H1 (cell line): ENCODE measurements around the gene NNMT. TPM values are rescaled to one million over a fixed set of nuclear protein-coding genes. Genes with fewer than 3 reads are reported as not detected.
A peak's percentile ranks its signal among the peaks of the same experiment; 100 is the strongest.

Experiments used
- CTCF ChIP-seq, 3 experiments: IDR thresholded peaks; 1 replicate in 2 of 3; 2 replicates in 1 of 3; pipeline versions ENCODE4 v1.5.1 to v1.6.1; 2011; ENCODE audit warnings: low read length in 3 of 3, mild to moderate bottlenecking in 3 of 3, inconsistent platforms in 2 of 3, low read depth in 1 of 3, moderate library complexity in 1 of 3; ENCODE audit not compliant: insufficient read depth in 1 of 3; ENCODE audit errors: control extremely low read depth in 1 of 3
- E2F6 ChIP-seq: IDR thresholded peaks from 2 replicates; pipeline ENCODE4 v1.6.1; 2012; ENCODE audit warnings: inconsistent platforms
- polyA plus RNA-seq, 7 experiments: library from polyadenylated mRNA; depleted of rRNA in 3 of 7; stranded (reverse) in 5 of 7; unstranded in 2 of 7; fragments of >200 nt in 5 of 7; fragments of 200-250 nt in 2 of 7; gene quantifications; 1 replicate in 5 of 7; 2 replicates in 1 of 7; 4 replicates in 1 of 7; pipeline versions ENCODE4 v1.2.1 to v1.2.3, GENCODE V29; 2011 to 2013; ENCODE audit warnings: missing spikeins in 2 of 7, mixed read lengths in 2 of 7
- total RNA-seq: library from RNA; stranded (reverse); fragmentation: NEBNext Ultra II Directional; extraction: Animal tissue kit (Norgen Biotek cat#: 25700); gene quantifications from 2 replicates; pipeline ENCODE4 v1.2.1, GENCODE V29; 2021

Gene NNMT
- total and polyA plus RNA-seq, 2 of the 8 experiments (the other 6 are each of a cell fraction or from before 2014, with no cell fraction given): not detected

DNA sequence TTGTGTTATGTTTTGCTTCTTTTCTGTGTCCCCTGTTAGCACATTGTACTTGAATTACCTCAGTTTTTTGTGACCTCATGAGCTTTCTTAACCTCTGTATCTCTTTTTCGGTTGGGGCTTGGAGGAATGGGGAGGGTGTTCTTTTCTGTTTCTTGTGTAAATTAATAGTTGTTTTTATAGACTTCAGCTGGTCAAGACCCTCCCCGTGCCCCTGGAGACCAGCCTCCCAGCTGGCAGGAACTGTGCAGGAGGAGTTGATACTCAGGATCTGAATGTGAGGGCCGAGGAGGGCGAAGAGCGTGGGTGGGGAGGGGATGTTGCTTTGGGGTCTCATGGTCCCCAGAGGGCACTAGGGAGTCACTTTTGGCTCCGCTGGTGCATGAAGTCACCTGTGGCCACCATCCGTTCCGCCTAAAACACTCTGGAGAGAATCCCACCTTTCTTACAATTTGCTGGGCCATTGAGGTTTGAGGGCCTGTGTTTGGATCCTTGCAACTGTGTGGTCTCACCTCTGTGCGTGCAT, 44.3 kb upstream of the NNMT start (continued):
- TF ChIP-seq CTCF (IDR thresholded peaks at IDR 0.05; ENCODE audit: control extremely low read depth in 1 of 3, insufficient read depth in 1 of 3, low read depth in 1 of 3, low read length in 3 of 3) (peak; percentile 45 to 68 (median 65); a peak in 3 of 4 replicates), E2F6 (peak; percentile 57)
